ENCODE measurements around the gene PNPLA1. TPM values are rescaled to one million over a fixed set of nuclear protein-coding genes. Genes with fewer than 3 reads are reported as not detected.

Gene PNPLA1
- polyA plus RNA-seq, 3 donors: 3.5 to 3.9 (median 3.8) TPM

GRCh38 chr6:36241728-36242127 is 28.1 kb upstream of the PNPLA1 start:
- WGBS (ENCODE audit: insufficient coverage): 7% methylated on average over 9 of the region's 10 CpGs
- DNase-seq: peak; percentile 65 to 73 (median 71)
- peaks cover 56% of the 10 kb centered on the region for H3K4me1 Mint-ChIP-seq

GRCh38 chr6:36242161-36242560 is 27.7 kb upstream of the PNPLA1 start:
- H4K20me1 ChIP-seq (ENCODE audit: insufficient read depth, low read length): no peaks in the 10 kb centered on the region
- 61% methylated on average over 5 of the region's 5 CpGs for WGBS (ENCODE audit: insufficient coverage)
- no peak overlapping the region for H2AFZ ChIP-seq (ENCODE audit: insufficient read depth, low read depth, low read length, poor library complexity, severe bottlenecking)
- Mint-ChIP-seq H3K4me3 (peak overlapping the region; percentile 75 to 90), H3K27me3 (ENCODE audit: low read depth in 3 of 3) (peaks cover 0 to 10% (median 5%) of the 10 kb centered on the region in 3 donors), H3K4me1 (peaks cover 60% of the 10 kb centered on the region), H3K36me3 (peaks cover 0 to 4% of the 10 kb centered on the region in 2 donors), H3K9me3 (peaks cover 0 to 2% (median 0%) of the 10 kb centered on the region in 7 donors), H3K27ac (peak overlapping the region in 5 of 7 donors; percentile 77 to 86 (median 79))
- intact Hi-C loops (cut with micrococcal nuclease): no loop called here
- no peaks in the 10 kb centered on the region for H3K79me2 ChIP-seq (ENCODE audit: insufficient read depth, low read length)
- DNase-seq: no peak
- peaks cover 49 to 58% of the 10 kb centered on the region in 2 donors for H3K4me1 ChIP-seq (ENCODE audit: control insufficient read depth in 1 of 2, insufficient read depth in 2 of 2, low read length in 2 of 2)
- H3K4me2 ChIP-seq (replicated peaks; ENCODE audit: extremely low read depth, low read length, poor library complexity, severe bottlenecking): peak overlapping the region; percentile 66
- H3K27me3 ChIP-seq (ENCODE audit: control insufficient read depth in 2 of 2, insufficient read depth in 2 of 2, low read length in 2 of 2): no peaks in the 10 kb centered on the region
- no peaks in the 10 kb centered on the region for H3K9me3 ChIP-seq (replicated peaks in 1 of 2; ENCODE audit: control insufficient read depth in 1 of 2, insufficient read depth in 1 of 2, low read length in 2 of 2)
- peak overlapping the region in 1 of 2 donors; percentile 79 for H3K27ac ChIP-seq (ENCODE audit: low read depth in 1 of 2, low read length in 2 of 2)
- H3K36me3 ChIP-seq (replicated peaks in 1 of 2; ENCODE audit: control insufficient read depth in 1 of 2, insufficient read depth in 2 of 2, low read length in 2 of 2): no peaks in the 10 kb centered on the region
- peak overlapping the region; percentile 11 for H3K9ac ChIP-seq (ENCODE audit: insufficient read depth, low read length, poor library complexity, severe bottlenecking)
- peak overlapping the region in 1 of 3 experiments; percentile 63 for H3K4me3 ChIP-seq (replicated peaks in 1 of 3; ENCODE audit: low read depth in 2 of 3, low read length in 3 of 3)
- no peak for TF ChIP-seq CTCF (IDR thresholded peaks at IDR 0.05)

More at GRCh38 chr6:36241728-36242127, 28.1 kb upstream of the PNPLA1 start:
- no peak for TF ChIP-seq CTCF (IDR thresholded peaks at IDR 0.05)
- no peaks in the 10 kb centered on the region for H3K36me3 ChIP-seq (replicated peaks in 1 of 2; ENCODE audit: control insufficient read depth in 1 of 2, insufficient read depth in 2 of 2, low read length in 2 of 2)
- H3K79me2 ChIP-seq (ENCODE audit: insufficient read depth, low read length): no peaks in the 10 kb centered on the region
- H3K4me3 ChIP-seq (replicated peaks in 1 of 3; ENCODE audit: low read depth in 2 of 3, low read length in 3 of 3): peak overlapping the region in 1 of 3 experiments; percentile 63
- peak overlapping the region; percentile 66 for H3K4me2 ChIP-seq (replicated peaks; ENCODE audit: extremely low read depth, low read length, poor library complexity, severe bottlenecking)
- H3K27me3 ChIP-seq (ENCODE audit: control insufficient read depth in 2 of 2, insufficient read depth in 2 of 2, low read length in 2 of 2): no peaks in the 10 kb centered on the region
- intact Hi-C loops (cut with micrococcal nuclease): no loop called here
- no peaks in the 10 kb centered on the region for H3K9me3 ChIP-seq (replicated peaks in 1 of 2; ENCODE audit: control insufficient read depth in 1 of 2, insufficient read depth in 1 of 2, low read length in 2 of 2)
- Mint-ChIP-seq H3K9me3 (peaks cover 0 to 2% (median 0%) of the 10 kb centered on the region in 7 donors), H3K4me3 (peak overlapping the region; percentile 75 to 90), H3K27ac (peak overlapping the region; percentile 77 to 90 (median 79)), H3K36me3 (peaks cover 0 to 4% of the 10 kb centered on the region in 2 donors), H3K27me3 (ENCODE audit: low read depth in 3 of 3) (peaks cover 0 to 9% (median 7%) of the 10 kb centered on the region in 3 donors)
- H3K9ac ChIP-seq (ENCODE audit: insufficient read depth, low read length, poor library complexity, severe bottlenecking): peak overlapping the region; percentile 11
- H3K27ac ChIP-seq (ENCODE audit: low read depth in 1 of 2, low read length in 2 of 2): peak overlapping the region in 1 of 2 donors; percentile 79
- H4K20me1 ChIP-seq (ENCODE audit: insufficient read depth, low read length): no peaks in the 10 kb centered on the region
- H2AFZ ChIP-seq (ENCODE audit: insufficient read depth, low read depth, low read length, poor library complexity, severe bottlenecking): no peak overlapping the region
- H3K4me1 ChIP-seq (ENCODE audit: control insufficient read depth in 1 of 2, insufficient read depth in 2 of 2, low read length in 2 of 2): peaks cover 44 to 54% of the 10 kb centered on the region in 2 donors

Measured in CD14-positive monocyte (primary cell).